ENCODE measurements around the gene TM9SF3.

TM9SF3 gene

GRCh38 chr10:96586419-96587263 lies at the start of gene TM9SF3:
Gene TM9SF3, minus strand, starts transcription at chr10:96587012. Its CDS starts 177 bp downstream, at chr10:96586835.
- DNase-seq (ENCODE audit: low read depth, low spot score): peak; percentile 97

GRCh38 chr10:96636551-96636950 lies 49.7 kb upstream of the TM9SF3 start:
- DNase-seq (ENCODE audit: low read depth, low spot score): peak; percentile 67

DNA sequence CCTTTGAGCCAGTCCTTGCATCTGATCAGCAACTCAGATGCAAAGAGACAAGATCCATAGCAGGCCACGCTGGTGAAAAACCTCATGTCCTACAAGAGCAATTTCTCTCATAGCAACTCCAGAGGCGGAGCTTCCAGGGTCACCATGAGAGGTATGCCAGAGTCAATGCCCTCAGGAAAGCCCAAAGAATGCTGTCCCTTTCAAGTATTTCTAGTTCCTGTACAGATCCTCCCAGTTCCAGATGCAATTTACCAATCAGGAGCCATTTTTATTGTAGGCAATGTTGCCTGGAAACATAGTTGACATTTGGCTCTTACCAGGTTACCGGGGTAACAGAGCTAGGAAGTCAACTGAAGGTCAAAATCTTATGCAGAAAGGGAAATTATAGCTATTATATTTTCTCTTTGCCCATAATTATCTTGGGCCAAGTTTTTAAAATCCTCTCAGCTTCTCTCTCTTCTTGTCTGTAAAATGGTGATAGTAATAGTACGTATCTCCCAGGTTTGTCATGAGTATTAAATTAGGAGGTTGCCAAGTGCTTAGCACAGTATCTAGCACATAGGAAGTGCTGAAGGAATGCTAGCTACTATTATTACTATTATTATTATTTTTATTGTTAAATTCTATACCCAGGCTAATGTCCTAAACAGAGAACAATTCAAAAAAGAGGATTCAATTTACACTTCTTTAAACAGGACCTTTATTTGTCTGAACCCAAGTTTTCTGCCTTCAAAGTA lies 46.3 kb upstream of the TM9SF3 start:
- DNase-seq (ENCODE audit: low read depth, low spot score): no peak

GRCh38 chr10:96627292-96627691 lies 40.5 kb upstream of the TM9SF3 start:
- DNase-seq (ENCODE audit: low read depth, low spot score): no peak

- no peak for DNase-seq (ENCODE audit: low read depth, low spot score)
Observed at GRCh38 chr10:96626795-96627194, 40.0 kb upstream of the TM9SF3 start.

DNA sequence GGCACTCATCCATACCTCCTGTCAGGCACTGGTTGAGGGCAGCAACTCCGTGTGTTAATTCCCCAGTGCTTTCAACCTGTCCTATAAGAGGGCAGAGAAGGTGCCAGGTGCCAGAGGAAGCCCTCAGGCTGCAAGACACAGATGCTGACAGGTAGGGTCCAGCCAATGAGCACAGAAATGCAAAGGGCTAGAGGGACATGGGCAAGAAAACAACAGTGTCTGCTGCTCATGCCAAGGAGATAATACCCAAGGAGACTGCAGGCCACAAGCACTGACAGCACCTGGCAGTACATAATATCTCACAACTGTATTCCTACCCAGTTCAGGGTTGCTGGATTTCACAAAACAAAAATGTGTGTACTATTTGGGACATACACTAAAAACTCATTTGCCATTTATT lies 38.4 kb upstream of the TM9SF3 start:
- DNase-seq (ENCODE audit: low read depth, low spot score): no peak

- no peak for DNase-seq (ENCODE audit: low read depth, low spot score)
Observed at GRCh38 chr10:96622013-96622787, 35.4 kb upstream of the TM9SF3 start.

DNA sequence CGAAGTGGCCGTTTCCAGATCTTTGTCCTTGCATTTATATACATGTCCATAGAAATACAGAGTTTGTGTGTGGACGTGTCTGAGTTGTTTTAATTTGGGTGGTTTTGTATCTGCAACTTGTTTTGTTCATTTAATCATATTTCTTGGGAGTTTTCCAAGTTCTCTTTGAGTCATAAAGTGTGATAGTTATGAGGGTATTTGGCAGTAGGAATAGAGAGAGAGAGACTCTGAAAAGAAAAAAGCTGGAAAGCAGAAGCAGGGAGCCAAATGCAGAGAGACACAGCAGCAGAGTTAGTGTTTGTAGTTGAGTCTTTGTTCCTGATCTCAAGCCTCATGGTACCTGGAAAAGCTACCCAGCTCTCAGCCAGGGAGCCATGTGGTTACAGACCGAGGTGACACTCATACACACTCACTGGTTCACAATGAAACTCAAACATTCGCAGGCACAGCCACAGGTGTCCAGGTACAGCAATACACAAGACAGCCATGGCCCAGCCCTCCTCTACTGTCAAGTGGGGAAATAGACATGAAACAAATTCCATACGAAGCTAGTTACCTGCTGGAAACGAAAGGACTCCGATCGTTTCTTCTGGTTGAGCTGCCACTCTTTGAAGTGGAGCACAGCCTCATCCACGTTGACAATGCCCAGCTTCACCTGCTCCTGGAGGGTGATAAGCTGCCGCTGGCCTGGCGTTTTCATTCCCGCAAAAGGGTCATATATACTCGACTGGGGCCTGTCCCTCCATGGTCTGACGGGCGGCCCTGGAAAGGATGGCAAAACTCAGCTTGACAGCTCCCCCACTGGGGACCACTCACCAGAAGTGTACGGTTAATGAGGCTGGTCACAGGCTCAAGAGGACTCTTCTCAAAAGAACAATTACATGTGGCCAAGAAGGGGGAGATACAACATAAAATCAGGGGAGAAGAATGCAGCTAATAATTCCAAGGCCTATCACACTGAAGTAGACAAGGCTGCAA lies 33.3 kb upstream of the TM9SF3 start:
- no peak for DNase-seq (ENCODE audit: low read depth, low spot score)

- no peak for DNase-seq (ENCODE audit: low read depth, low spot score)
Observed at GRCh38 chr10:96619120-96619519, 32.3 kb upstream of the TM9SF3 start.

DNA sequence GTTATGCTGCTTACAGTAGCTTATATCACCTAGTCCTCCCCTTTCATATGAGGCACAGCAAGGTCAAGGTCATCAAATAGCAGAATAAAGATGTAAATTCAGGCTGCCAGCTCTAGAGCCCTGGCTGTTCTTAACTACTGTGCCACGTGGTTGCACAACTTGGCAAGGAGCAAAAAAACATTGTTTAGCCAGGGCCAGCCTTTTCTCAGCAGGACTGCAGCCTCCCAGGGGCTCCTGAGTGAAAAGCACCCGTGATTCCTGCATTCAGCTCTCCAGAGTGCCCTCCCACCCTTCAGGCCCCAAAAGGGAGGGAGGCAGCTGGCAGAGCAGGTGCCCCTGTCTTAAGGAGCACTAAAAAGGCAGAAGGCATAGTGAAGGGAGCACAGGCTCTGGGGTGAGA lies 31.8 kb upstream of the TM9SF3 start:
- peak; percentile 69 for DNase-seq (ENCODE audit: low read depth, low spot score)

- no peak for DNase-seq (ENCODE audit: low read depth, low spot score)
Observed at GRCh38 chr10:96616961-96617360, 30.1 kb upstream of the TM9SF3 start.

DNA sequence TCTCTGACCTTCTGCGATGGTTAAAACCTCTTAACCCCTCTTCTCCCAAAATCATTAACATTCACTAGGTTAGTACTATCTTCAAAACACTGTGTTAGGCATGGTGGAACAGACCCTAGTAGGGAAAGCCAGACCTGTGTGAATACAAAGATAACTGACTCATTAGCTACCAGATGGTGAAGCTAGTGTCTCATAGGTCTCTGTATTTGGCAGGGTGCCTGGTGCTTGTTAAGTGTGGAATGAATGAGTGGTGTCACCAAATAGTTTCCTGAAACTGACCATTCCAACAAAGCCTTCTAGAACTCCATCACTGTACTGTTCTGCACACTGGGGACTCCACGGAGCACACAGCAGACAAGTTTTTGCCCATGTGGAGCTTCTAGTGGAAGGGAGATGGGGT lies 27.7 kb upstream of the TM9SF3 start:
- DNase-seq (ENCODE audit: low read depth, low spot score): peak; percentile 87

DNA sequence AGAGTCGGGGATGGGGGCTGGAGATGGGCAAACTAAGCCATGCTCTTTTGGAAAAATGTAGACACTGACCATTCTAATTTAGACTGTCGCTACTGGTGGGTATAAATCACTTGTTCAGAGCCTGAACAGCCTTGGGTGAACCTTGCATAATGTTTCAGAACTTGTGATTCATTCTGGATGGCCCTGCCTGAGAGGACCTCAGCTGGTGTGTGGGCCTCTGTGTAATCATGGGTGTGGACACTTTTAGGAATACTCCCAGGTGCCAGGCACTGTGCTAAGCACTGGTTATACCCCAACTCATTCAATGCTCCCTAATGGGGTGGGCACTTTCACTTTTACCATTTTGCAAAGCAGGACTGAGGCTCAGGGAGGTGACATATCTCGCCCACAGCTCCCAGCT lies 26.8 kb upstream of the TM9SF3 start:
- DNase-seq (ENCODE audit: low read depth, low spot score): no peak

- no peak for DNase-seq (ENCODE audit: low read depth, low spot score)
Observed at GRCh38 chr10:96612055-96612830, 25.4 kb upstream of the TM9SF3 start.

DNA sequence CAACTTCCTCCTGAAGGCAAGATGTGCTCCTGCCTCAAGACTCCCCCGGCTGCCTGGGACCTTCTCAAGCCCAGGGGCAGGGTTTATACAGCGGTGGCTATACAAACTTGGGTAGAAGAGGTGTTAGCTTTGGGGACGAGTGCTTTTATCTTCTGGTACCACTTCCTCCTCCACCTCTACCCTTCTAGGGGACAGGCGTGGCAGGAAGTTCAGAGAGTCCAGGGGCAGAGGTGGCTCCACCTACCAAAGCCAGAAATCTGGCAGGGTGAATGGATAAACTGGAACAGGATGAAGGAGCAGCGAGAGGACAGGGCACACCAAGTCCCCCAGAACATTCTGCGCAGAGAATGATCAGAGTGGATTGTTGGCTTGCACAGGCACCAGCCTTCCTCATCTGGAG lies 24.0 kb upstream of the TM9SF3 start:
- DNase-seq (ENCODE audit: low read depth, low spot score): no peak

DNA sequence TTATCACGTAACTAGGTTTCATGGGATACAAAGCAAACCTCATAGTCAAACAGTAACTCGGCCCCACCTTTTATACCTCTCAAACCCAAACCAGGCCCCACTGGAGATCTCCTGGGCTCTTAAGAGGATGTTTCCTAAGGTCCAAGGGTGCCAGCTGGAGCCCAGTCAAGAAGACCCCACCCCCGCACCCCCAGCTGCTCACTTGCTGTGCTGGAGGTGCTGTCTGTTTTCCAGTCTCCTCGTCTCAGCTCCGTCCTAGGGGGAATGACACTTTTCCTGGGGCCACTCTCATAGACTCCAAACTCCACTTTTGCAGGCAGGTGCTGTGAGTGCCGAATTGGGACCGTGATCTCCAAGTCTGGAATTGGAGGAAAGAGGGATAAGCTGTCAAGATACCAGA lies 22.7 kb upstream of the TM9SF3 start:
- DNase-seq (ENCODE audit: low read depth, low spot score): no peak

DNA sequence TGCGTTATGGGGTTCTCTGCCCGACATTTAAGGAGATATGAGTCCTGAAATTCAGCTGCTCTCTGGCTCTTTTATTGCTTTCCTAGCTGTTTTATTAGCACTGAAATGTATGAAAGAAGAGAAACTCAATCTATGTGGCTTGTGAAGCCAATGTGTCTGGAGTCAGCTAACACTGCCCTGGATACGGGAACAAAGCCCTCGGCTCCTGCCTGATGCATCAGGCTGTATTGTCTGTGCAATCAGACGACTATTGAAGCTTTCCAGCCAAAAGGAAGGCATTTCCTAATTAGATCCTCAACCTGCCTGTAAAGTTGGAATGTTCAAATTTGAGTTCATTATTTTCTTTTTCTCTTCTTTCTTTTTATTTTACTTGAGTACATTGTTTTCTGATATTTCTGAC lies 22.0 kb upstream of the TM9SF3 start:
- peak; percentile 14 for DNase-seq (ENCODE audit: low read depth, low spot score)

DNA sequence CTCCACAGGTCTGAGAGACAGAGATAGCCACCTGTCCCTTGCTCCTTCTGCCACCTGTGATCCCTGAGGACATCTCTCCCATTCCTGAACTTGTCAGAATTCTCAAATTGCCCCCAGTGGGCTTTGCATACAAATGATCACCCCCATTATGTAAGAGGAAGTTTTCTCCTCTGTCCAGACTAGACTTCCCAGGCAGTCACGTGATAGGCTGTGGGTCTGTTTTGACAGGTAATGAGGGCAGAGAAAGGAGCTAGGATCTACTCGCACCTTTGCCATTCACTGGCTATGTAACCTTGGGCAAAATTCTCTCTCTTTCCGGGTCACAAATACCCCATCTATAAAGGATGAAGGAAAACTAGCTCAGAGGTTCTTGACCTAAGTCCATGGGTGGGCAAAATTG lies 21.4 kb upstream of the TM9SF3 start:
- DNase-seq (ENCODE audit: low read depth, low spot score): no peak

GRCh38 chr10:96606946-96607345 lies 20.1 kb upstream of the TM9SF3 start:
- no peak for DNase-seq (ENCODE audit: low read depth, low spot score)

DNA sequence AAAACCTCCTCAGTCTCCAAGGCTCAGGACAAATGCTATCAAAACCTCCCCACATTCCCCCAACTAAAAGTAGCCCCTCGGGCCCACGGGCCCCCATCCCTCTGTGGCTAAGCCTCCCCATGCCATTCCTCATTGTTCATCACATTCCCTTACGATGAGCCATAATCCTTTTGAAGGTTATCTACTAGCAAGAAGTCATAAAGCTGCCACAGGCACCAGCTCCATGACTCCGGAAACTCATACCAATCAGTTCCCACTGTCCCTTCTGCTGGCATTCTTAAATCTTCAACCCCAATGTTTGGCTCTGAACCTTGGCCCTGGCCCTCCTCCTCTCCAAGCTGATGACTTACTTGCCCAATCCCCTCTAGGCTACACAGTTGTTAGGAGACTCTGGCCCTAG lies 19.4 kb upstream of the TM9SF3 start:
- peak; percentile 65 for DNase-seq (ENCODE audit: low read depth, low spot score)
